SH-SY5Y (cell line): ENCODE data around the gene SPON1.

Source experiments
- GATA2 ChIP-seq: IDR thresholded peaks from 2 replicates; pipeline ENCODE4 v1.6.1; 2011; ENCODE audit warnings: mild to moderate bottlenecking, low read depth, low read length
- GATA3 ChIP-seq: IDR thresholded peaks from 2 replicates; pipeline ENCODE4 v1.6.1; 2011; ENCODE audit warnings: low read depth, mild to moderate bottlenecking, low read length, moderate library complexity

DNA sequence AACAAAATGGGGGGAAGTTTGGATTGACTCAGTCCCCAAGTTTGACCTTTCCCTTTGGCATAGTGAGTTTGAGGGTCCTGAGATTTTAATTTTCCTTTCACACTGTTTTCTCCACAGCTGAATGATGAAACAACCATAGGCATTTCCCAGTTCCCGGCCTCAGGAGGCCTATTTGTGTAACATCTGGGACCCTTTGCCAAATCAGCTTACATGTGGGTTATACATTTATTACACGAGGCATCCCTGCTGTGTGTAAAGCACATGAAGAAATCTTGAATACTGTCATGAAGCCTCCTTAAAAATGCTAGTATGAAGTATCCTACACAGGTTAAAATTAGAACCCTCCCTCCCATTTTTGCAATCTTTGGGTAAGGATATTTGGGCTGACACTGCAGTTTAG, 44.6 kb upstream of the SPON1 start:
- TF ChIP-seq GATA3 (no peak), GATA2 (no peak)
